GM21367 (cell line): ENCODE results near the gene OVCH1.
A peak's percentile ranks its signal among the peaks of the same experiment; 100 is the strongest.
"Not testable (repeated sequence)": the region's sequence is repeated elsewhere in the genome, so short reads cannot be mapped to it uniquely, and the experiment has no call there.

Experiments
- ATAC-seq: cut with Tn5 transposase; IDR thresholded peaks from one replicate; pipeline ENCODE4 v1.9.1; 2021; ENCODE audit not compliant: unreplicated experiment

Gene OVCH1

DNA sequence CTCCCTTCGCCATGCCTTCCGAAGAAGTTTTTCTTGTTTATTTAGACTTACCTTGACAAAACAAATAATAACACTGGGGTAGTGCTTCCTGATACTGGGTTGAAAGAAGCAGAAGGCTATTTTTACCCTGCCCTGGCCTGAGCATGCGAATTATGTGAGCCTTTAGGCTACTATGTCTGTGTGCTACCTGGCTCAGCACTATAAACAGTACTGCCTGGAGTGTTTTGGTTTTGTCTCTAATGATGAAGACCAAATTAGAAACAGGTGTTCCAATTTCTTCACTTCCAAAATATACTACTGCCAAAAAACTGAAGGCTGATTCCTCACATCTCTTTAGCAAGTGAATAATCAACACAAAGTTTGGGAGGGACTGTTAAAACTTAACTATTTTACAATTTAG, 7.6 kb upstream of the OVCH1 start:
- ATAC-seq = no peak

GRCh38 chr12:29503283-29503682, 5.8 kb upstream of the OVCH1 start:
- ATAC-seq = no peak

GRCh38 chr12:29499235-29499634, 1.7 kb upstream of the OVCH1 start:
- no peak for ATAC-seq

- no peak for ATAC-seq
These were observed 4.6 kb downstream of the OVCH1 start for GRCh38 chr12:29492891-29493290.

GRCh38 chr12:29486972-29487371, 10.5 kb downstream of the OVCH1 start:
- ATAC-seq = no peak

- ATAC-seq = no peak
These were observed 34.3 kb downstream of the OVCH1 start for GRCh38 chr12:29463198-29463597.

GRCh38 chr12:29460082-29460481, 37.4 kb downstream of the OVCH1 start:
- ATAC-seq = no peak

GRCh38 chr12:29455087-29455486, 42.4 kb downstream of the OVCH1 start:
- ATAC-seq = no peak

DNA sequence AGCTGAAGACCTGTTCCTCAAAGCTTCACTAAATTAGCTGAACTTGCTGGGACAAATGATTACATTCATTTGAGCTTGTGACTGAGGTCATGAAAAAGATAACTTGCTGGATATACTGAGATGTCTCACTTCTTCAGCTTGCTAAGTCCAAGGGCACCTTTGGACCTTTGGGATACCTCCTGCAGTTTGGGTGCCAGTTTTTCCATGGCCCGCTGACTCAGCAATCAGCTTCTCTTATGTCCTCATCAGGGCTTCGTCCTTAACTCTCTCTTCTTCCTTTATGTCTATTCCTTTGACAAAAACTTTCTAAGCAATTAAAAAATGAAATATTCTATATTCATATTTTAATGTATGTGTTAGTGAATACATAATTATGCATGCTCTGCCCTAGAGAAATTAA, 45.6 kb downstream of the OVCH1 start:
- no peak for ATAC-seq

DNA sequence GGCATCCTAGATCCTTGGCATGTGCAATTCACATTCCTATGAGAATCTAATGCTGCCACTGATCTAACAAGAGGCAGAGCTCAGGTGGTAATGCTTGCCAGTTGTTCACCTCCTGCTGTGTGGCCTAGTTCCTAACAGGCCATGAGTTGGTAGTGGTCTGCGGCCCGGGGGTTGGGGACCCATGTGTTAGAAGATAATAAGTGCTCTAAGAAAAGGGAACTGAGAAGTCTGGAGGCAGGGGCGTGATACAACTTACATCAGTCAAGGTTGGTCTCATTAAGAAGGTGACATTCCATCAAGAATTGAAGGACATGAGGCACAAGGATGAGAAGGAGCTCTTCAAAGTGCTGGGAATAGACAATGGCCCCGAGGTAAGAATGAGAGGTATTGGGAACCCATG, 49.3 kb downstream of the OVCH1 start:
- ATAC-seq = no peak

GRCh38 chr12:29447285-29447975, 50.1 kb downstream of the OVCH1 start:
- no peak for ATAC-seq

GRCh38 chr12:29439506-29439905, 58.0 kb downstream of the OVCH1 start:
- no peak for ATAC-seq

GRCh38 chr12:29438752-29439408, 58.6 kb downstream of the OVCH1 start:
- no peak for ATAC-seq

GRCh38 chr12:29437575-29437974, 59.9 kb downstream of the OVCH1 start:
- no peak for ATAC-seq

- not testable (repeated sequence) for ATAC-seq
These were observed 60.7 kb downstream of the OVCH1 start for GRCh38 chr12:29436815-29437214.

GRCh38 chr12:29431513-29431912, 66.0 kb downstream of the OVCH1 start:
- no peak for ATAC-seq

- no peak for ATAC-seq
These were observed 66.8 kb downstream of the OVCH1 start for GRCh38 chr12:29430716-29431044.

GRCh38 chr12:29429999-29430715, 67.3 kb downstream of the OVCH1 start:
- no peak for ATAC-seq

- no peak for ATAC-seq
These were observed 68.9 kb downstream of the OVCH1 start for GRCh38 chr12:29428633-29429032.

DNA sequence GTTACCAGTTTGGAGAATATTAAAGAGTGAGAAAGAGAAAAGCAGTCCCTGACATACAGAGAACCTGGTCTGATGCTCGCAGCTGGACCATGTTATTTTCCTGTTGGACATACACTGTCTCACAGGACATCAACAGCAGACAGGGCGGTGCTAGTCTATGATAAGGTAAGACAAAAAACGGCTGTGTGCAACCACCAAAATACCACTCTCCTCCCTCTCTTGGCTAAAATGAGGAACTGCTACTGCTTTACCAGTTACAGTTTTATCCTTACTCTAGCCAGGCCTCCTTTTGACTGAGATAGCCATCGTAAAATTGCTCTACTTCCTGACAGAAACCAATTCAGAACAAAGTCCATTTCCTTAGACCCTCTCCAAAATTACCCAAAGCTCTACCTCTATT, 69.5 kb downstream of the OVCH1 start:
- peak; percentile 98 for ATAC-seq

GRCh38 chr12:29426498-29426897, 71.0 kb downstream of the OVCH1 start:
- no peak for ATAC-seq

GRCh38 chr12:29425722-29426121, 71.8 kb downstream of the OVCH1 start:
- ATAC-seq = no peak
